Measurements from ENCODE around the gene ATP1A4. TPM values are rescaled to one million over a fixed set of nuclear protein-coding genes. Genes with fewer than 3 reads are reported as not detected.

ATP1A4 gene
- total RNA-seq (2022; extraction: Qiagen RNA extraction) = not detected in 5 replicates

DNA sequence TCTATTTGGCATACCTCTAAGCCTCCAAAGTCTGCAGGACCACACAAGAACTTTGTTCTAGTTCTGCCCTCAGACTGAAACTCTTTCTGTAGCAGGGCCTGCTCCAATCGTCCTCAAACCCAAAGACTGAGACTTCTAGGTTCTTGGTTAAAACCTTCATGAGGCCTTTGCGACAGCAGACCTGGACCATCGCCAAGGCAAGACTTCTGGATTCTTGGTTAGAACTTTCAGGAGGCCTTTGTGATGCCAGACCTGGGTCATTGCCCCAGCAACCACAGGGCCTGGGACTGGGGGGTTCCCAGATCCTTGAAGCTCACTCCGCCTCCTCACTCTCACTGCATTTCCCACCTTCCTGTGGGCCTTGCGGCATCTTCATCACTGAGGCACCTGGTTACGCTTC, at the start of gene ATP1A4:
TSS of gene ATP1A4 (plus strand) at position 301 of the 400 bp plus-strand sequence. CDS start 438 bp downstream, outside the sequence.

DNA sequence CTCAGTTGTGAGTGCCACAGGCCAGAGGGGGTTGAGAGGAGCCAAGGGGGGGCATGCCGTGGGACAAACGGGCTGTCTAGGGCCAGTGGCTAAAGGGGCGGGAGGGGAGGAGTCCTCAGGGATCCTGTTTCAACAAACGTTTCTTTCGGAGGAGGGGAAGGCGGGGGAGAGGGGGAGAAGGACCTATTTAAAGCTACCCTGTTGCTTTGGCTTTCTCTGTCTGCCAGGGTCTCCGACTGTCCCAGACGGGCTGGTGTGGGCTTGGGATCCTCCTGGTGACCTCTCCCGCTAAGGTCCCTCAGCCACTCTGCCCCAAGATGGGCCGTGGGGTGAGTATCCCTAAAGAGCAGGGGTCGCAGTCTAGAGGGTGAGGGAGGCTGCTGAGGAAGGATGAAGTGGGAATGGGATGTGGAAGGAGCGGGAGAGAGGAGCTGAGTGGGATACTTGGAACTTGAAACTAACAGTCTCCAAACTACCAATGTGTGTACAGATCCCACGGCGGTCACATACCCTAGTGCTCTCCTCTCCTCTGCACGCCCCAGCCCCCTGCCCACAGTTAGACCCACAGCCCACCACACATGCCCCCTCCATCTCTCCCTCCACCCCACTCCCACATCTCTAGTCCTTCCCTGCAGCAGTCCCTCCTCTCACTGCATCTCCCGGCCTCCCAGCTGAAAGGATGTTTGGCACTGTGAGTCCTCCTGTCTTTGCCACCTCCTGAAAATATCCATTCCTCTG, 35.7 kb upstream of the ATP1A4 start, which contains the start of gene ATP1A2:
TSS of gene ATP1A2 (plus strand) at position 215 of the 738 bp plus-strand sequence. CDS start at position 318, 103 bp downstream.

GRCh38 chr1:160189649-160190625, 38.5 kb downstream of the ATP1A4 start, which contains the start of gene CASQ1:
Gene CASQ1, plus strand, starts transcription at chr1:160190575. Its CDS starts 177 bp downstream, at chr1:160190752.

DNA sequence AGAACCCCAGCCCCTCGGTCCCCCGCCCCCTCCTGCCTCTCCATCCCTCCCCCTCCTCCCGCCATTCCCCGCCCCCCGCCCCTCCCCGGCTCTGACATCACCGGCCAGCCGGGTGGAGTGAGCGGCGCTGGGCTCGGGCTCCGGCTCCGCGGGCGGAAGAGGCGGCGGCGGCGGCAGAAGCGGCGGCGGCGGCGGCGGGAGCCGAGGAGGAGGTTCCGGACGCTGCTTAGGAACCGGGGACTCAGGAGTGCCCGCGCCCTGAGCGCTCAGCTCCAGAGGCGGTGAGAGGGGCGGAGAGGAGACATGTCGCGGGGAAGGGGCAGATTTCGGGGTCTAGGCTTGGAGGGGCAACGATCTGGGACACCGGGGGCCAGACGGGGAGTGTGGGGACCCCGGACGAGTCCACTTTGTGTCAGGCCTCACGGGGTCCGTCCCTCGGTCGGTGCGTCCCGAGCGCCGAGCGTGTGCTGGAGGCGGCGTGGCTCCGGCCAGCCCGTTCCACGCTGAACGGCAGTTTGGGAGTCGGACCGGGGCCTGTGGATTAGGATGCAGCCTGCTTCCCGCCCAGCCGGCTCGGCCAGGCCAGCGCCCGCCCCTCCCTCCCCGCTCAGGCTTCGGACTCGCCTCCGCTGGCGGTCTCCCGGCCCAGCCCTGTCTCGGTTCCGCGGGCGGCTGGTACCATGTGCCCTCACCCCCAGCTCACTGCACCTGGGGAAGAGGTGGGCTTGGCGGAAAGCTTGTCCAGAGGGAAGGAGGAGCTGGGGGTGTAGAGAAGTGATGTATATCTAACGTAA, 54.0 kb downstream of the ATP1A4 start, which contains the start of gene PEA15:
TSS of gene PEA15 (plus strand) at position 143 of the 794 bp plus-strand sequence. CDS start 6,161 bp downstream, outside the sequence.

Other genes starting within 250 kb of the ATP1A4 start
- 973 to 1,007 TPM (median 994 TPM) in 5 replicates for gene TAGLN2, start 226.1 kb upstream of the ATP1A4 start, total RNA-seq (2022; extraction: Qiagen RNA extraction)
- 0.14 to 0.21 TPM (median 0.19 TPM) in 5 replicates for gene IGSF9, start 206.0 kb upstream of the ATP1A4 start, total RNA-seq (2022; extraction: Qiagen RNA extraction)
- gene SLAMF9, start 197.4 kb upstream of the ATP1A4 start, total RNA-seq (2022; extraction: Qiagen RNA extraction) = 0.22 to 0.43 TPM (median 0.37 TPM) in 5 replicates
- 4.0 to 4.9 TPM (median 4.5 TPM) in 5 replicates for gene PIGM, start 119.6 kb upstream of the ATP1A4 start, total RNA-seq (2022; extraction: Qiagen RNA extraction)
- not detected in 5 replicates for gene KCNJ10, start 81.4 kb upstream of the ATP1A4 start, total RNA-seq (2022; extraction: Qiagen RNA extraction)
- gene KCNJ9, start 70.1 kb upstream of the ATP1A4 start, total RNA-seq (2022; extraction: Qiagen RNA extraction) = not detected in 5 replicates
- 5.7 to 9.9 TPM (median 8.8 TPM) in 5 replicates for gene IGSF8, start 53.0 kb upstream of the ATP1A4 start, total RNA-seq (2022; extraction: Qiagen RNA extraction)
- gene ATP1A2, start 35.8 kb upstream of the ATP1A4 start, total RNA-seq (2022; extraction: Qiagen RNA extraction) = 0.05 to 0.19 TPM (median 0.08 TPM) in 5 replicates
- 0.14 TPM in 1 of 5 replicates, not detected in the others for gene CASQ1, start 39.0 kb downstream of the ATP1A4 start, total RNA-seq (2022; extraction: Qiagen RNA extraction)
- gene PEA15, start 53.8 kb downstream of the ATP1A4 start, total RNA-seq (2022; extraction: Qiagen RNA extraction) = 184 to 201 TPM (median 189 TPM) in 5 replicates
- gene DCAF8, start 110.9 kb downstream of the ATP1A4 start, total RNA-seq (2022; extraction: Qiagen RNA extraction) = 35.2 to 54.7 TPM (median 50.2 TPM) in 5 replicates
- 20.8 to 25.2 TPM (median 23.4 TPM) in 5 replicates for gene PEX19, start 133.5 kb downstream of the ATP1A4 start, total RNA-seq (2022; extraction: Qiagen RNA extraction)
- gene COPA, start 191.6 kb downstream of the ATP1A4 start, total RNA-seq (2022; extraction: Qiagen RNA extraction) = 77.3 to 90.4 TPM (median 86.3 TPM) in 5 replicates
- 41.5 to 54.5 TPM (median 51.5 TPM) in 5 replicates for gene NCSTN, start 191.8 kb downstream of the ATP1A4 start, total RNA-seq (2022; extraction: Qiagen RNA extraction)
- gene NHLH1, start 215.5 kb downstream of the ATP1A4 start, total RNA-seq (2022; extraction: Qiagen RNA extraction) = 0.33 to 0.83 TPM (median 0.44 TPM) in 5 replicates
- gene VANGL2, start 249.0 kb downstream of the ATP1A4 start, total RNA-seq (2022; extraction: Qiagen RNA extraction) = 0.62 to 0.80 TPM (median 0.74 TPM) in 5 replicates